ENCODE data around the gene DENND6B. TPM values are rescaled to one million over a fixed set of nuclear protein-coding genes. Genes with fewer than 3 reads are reported as not detected.

Gene DENND6B
- total and polyA plus RNA-seq, 4 donors: 0.86 to 1.2 (median 1.1) TPM

DNA sequence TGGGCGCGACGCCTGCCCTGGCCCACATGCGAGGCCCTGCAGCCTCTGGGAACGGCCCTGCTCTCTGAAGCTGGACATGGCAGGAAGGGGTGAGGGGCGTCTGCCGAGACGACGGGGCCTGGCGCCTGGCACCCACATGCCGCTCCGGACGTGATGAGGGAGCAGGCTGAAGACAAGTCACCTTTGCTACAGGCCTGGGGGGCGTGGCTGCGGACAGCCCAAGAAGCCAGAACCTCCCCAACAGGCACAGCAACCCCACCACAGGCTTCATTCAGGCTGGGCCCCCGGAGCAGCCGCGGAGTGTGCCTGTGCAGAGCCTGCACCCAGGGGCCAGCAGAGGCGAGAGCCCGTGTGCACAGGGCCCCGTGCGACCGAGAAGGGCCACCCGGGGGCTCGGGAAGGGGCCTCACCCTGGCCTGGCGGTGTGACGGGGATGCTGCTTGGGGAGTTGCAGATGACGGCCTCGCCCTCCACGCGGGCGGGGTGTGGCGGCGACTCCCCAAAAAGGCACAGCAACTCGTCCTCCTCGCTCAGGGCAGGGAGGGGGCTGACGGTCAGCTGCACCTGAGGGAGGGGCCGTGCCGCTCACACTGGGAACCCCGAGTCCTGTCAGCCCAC is 40.0 kb downstream of the DENND6B start:
- H3K4me1 ChIP-seq (ENCODE audit: control insufficient read depth in 4 of 4, insufficient read depth in 4 of 4, low read length in 3 of 4): peaks cover 0 to 8% (median 0%) of the 10 kb centered on the region in 4 donors
- 93% methylated on average over 40 of the region's 40 CpGs for WGBS
- no peak overlapping the region for H3K4me3 ChIP-seq (ENCODE audit: low read depth in 1 of 3, low read length in 3 of 3)
- no peaks in the 10 kb centered on the region for H3K9me3 ChIP-seq (ENCODE audit: control insufficient read depth in 4 of 4, low read length in 3 of 4)
- no peak overlapping the region for H3K27ac ChIP-seq (ENCODE audit: low read depth in 1 of 2, low read length in 2 of 2)
- no peak overlapping the region for H3K9ac ChIP-seq (ENCODE audit: low read depth in 1 of 2, low read length in 2 of 2)
- TF ChIP-seq HNF4A (conservative IDR thresholded peaks at IDR 0.05) (no peak), TAF1 (conservative IDR thresholded peaks at IDR 0.05) (no peak), YY1 (IDR thresholded peaks at IDR 0.05) (no peak), FOXA1 (IDR thresholded peaks at IDR 0.05) (no peak), RAD21 (IDR thresholded peaks at IDR 0.05) (no peak), NR2F2 (IDR thresholded peaks at IDR 0.05) (no peak), FOXA2 (IDR thresholded peaks at IDR 0.05) (no peak)
- TF ChIP-seq, protein P1, sequence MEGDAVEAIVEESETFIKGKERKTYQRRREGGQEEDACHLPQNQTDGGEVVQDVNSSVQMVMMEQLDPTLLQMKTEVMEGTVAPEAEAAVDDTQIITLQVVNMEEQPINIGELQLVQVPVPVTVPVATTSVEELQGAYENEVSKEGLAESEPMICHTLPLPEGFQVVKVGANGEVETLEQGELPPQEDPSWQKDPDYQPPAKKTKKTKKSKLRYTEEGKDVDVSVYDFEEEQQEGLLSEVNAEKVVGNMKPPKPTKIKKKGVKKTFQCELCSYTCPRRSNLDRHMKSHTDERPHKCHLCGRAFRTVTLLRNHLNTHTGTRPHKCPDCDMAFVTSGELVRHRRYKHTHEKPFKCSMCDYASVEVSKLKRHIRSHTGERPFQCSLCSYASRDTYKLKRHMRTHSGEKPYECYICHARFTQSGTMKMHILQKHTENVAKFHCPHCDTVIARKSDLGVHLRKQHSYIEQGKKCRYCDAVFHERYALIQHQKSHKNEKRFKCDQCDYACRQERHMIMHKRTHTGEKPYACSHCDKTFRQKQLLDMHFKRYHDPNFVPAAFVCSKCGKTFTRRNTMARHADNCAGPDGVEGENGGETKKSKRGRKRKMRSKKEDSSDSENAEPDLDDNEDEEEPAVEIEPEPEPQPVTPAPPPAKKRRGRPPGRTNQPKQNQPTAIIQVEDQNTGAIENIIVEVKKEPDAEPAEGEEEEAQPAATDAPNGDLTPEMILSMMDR (IDR thresholded peaks at IDR 0.05; ENCODE audit: low read depth, low read length, missing input control): no peak
- TF ChIP-seq, protein P2, sequence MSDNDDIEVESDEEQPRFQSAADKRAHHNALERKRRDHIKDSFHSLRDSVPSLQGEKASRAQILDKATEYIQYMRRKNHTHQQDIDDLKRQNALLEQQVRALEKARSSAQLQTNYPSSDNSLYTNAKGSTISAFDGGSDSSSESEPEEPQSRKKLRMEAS (IDR thresholded peaks at IDR 0.05): no peak
- no peaks in the 10 kb centered on the region for H3K27me3 ChIP-seq (ENCODE audit: control insufficient read depth in 4 of 4, insufficient read depth in 4 of 4, low read length in 3 of 4)
- DNase-seq (ENCODE audit: low spot score): no peak
- H3K36me3 ChIP-seq (ENCODE audit: control insufficient read depth in 4 of 4, insufficient read depth in 3 of 4, low read depth in 1 of 4, low read length in 3 of 4): peaks cover 14 to 69% (median 30%) of the 10 kb centered on the region in 4 donors

DNA sequence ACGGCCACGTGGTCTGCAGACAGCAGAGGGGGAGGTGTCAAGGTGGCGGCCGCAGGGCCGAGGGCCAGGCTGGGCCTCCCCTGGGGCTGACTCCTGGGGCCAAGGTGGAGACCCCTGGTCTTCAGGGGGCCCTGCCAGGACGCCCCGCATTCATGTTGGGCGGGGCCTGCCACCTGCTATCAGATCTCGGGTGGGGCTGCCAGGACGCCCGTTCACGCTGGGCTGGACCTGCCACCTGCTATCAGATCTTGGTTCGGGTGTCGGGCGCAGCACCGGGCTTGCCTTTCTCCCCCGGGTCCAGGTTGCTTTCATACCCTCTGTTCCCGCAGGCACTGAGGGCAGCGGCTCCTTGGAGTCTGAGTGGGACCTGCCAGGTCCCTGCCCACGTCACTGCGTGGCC is 40.5 kb downstream of the DENND6B start:
- Histone ChIP-seq H3K4me1 (ENCODE audit: control insufficient read depth in 4 of 4, insufficient read depth in 4 of 4, low read length in 3 of 4) (peaks cover 0 to 3% (median 0%) of the 10 kb centered on the region in 4 donors), H3K4me3 (ENCODE audit: low read depth in 1 of 3, low read length in 3 of 3) (no peak overlapping the region), H3K9me3 (ENCODE audit: control insufficient read depth in 4 of 4, low read length in 3 of 4) (no peaks in the 10 kb centered on the region), H3K9ac (ENCODE audit: low read depth in 1 of 2, low read length in 2 of 2) (no peak overlapping the region), H3K27me3 (ENCODE audit: control insufficient read depth in 4 of 4, insufficient read depth in 4 of 4, low read length in 3 of 4) (no peaks in the 10 kb centered on the region), H3K27ac (ENCODE audit: low read depth in 1 of 2, low read length in 2 of 2) (no peak overlapping the region), H3K36me3 (ENCODE audit: control insufficient read depth in 4 of 4, insufficient read depth in 3 of 4, low read depth in 1 of 4, low read length in 3 of 4) (peaks cover 14 to 74% (median 34%) of the 10 kb centered on the region in 4 donors)
- WGBS: 93% methylated on average over 21 of the region's 21 CpGs
- DNase-seq (ENCODE audit: low spot score): no peak
- no peak for TF ChIP-seq HNF4G (IDR thresholded peaks at IDR 0.05)
- TF ChIP-seq FOXA2 (IDR thresholded peaks at IDR 0.05): no peak
- TF ChIP-seq, protein P3, sequence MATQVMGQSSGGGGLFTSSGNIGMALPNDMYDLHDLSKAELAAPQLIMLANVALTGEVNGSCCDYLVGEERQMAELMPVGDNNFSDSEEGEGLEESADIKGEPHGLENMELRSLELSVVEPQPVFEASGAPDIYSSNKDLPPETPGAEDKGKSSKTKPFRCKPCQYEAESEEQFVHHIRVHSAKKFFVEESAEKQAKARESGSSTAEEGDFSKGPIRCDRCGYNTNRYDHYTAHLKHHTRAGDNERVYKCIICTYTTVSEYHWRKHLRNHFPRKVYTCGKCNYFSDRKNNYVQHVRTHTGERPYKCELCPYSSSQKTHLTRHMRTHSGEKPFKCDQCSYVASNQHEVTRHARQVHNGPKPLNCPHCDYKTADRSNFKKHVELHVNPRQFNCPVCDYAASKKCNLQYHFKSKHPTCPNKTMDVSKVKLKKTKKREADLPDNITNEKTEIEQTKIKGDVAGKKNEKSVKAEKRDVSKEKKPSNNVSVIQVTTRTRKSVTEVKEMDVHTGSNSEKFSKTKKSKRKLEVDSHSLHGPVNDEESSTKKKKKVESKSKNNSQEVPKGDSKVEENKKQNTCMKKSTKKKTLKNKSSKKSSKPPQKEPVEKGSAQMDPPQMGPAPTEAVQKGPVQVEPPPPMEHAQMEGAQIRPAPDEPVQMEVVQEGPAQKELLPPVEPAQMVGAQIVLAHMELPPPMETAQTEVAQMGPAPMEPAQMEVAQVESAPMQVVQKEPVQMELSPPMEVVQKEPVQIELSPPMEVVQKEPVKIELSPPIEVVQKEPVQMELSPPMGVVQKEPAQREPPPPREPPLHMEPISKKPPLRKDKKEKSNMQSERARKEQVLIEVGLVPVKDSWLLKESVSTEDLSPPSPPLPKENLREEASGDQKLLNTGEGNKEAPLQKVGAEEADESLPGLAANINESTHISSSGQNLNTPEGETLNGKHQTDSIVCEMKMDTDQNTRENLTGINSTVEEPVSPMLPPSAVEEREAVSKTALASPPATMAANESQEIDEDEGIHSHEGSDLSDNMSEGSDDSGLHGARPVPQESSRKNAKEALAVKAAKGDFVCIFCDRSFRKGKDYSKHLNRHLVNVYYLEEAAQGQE (IDR thresholded peaks at IDR 0.05): no peak
- no peak for TF ChIP-seq GABPA (IDR thresholded peaks at IDR 0.05 in 1 of 2, conservative IDR thresholded peaks at IDR 0.05 in 1 of 2)
- TF ChIP-seq, protein P1 (IDR thresholded peaks at IDR 0.05; ENCODE audit: low read depth, low read length, missing input control): no peak
- TF ChIP-seq, protein P4, sequence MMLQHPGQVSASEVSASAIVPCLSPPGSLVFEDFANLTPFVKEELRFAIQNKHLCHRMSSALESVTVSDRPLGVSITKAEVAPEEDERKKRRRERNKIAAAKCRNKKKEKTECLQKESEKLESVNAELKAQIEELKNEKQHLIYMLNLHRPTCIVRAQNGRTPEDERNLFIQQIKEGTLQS (IDR thresholded peaks at IDR 0.05): no peak
- TF ChIP-seq, protein P2 (IDR thresholded peaks at IDR 0.05): no peak

Measured in liver (tissue), 9 donors.